ENCODE data around the gene NUDT3. TPM values are rescaled to one million over a fixed set of nuclear protein-coding genes. Genes with fewer than 3 reads are reported as not detected.

The NUDT3 gene
- total and polyA plus RNA-seq, 9 of the 15 experiments (the other 6 are each of a cell fraction or from before 2014, with no cell fraction given): 5.4 to 81.2 (median 56.4) TPM

DNA sequence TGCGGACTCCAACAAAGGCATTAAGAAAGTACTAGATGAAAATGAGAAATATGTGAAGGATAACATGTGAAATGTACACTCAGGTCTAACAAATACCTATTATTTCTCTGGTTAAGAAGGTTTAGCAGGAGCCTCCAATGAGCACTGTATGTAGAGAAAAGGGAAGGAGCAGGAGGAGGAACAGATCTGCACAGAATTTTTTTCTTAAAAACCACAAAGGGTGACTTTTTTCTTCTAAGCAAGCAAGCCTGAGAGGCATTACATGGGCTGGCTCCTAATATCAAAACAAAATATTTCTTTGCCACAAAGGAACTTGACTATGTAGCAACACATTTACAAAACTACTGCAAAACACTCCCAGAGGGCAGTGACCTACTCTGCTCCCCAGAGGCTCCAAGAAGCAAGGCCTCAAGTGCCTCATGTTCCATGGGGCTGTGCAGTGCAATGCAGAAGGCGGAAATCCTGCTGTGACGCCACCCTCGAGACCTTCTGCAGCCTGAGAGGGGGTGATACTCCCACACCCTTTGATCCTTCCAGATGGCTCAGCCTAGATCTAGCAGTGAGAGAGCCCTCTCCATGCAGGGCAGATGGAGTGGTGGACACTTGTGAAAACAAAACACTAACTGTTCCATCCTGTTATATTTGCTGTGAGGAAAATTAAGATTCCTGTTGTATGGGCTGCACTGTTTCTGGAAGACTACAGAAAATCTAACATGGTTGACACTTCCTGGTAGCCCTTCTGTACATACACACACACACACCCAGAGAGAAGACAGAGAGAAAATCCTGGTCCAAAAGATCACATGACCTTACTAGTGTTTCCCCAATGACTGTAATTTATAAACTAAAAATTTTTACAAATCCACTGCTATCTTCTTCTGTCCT is 107.7 kb downstream of the NUDT3 start (continued):
- TF ChIP-seq CTBP1 (IDR thresholded peaks at IDR 0.05; ENCODE audit: borderline replicate concordance) (no peak), RAD51 (IDR thresholded peaks at IDR 0.05; ENCODE audit: borderline replicate concordance, low read depth) (0 out of 2 replicates have a peak, but pooled peaks have one; percentile 18), SIN3A (IDR thresholded peaks at IDR 0.05; ENCODE audit: borderline replicate concordance in 2 of 2, control insufficient read depth in 1 of 2, low read depth in 2 of 2, low read length in 2 of 2) (no peak), HLTF (IDR thresholded peaks at IDR 0.05) (no peak; the same call in 1 of the 2 replicates), E2F3 (CRISPR knock-in tag; IDR thresholded peaks at IDR 0.05) (no peak), HNRNPUL1 (IDR thresholded peaks at IDR 0.05; ENCODE audit: low read length) (no peak), TAF7 (tag; IDR thresholded peaks at IDR 0.05) (no peak), PCBP2 (IDR thresholded peaks at IDR 0.05; ENCODE audit: low read depth, low read length, poor library complexity, severe bottlenecking) (no peak), ZSCAN29 (IDR thresholded peaks at IDR 0.05) (no peak), PHB (CRISPR knock-in tag; IDR thresholded peaks at IDR 0.05) (no peak), TCFL5 (CRISPR knock-in tag; conservative IDR thresholded peaks at IDR 0.05) (no peak), HDAC6 (IDR thresholded peaks at IDR 0.05; ENCODE audit: low read depth, low read length) (no peak), ETV1 (tag; conservative IDR thresholded peaks at IDR 0.05; ENCODE audit: low read depth) (peak; percentile 71), CEBPZ (IDR thresholded peaks at IDR 0.05; ENCODE audit: borderline replicate concordance, low read depth, low read length) (no peak), JUNB (CRISPR knock-in tag; conservative IDR thresholded peaks at IDR 0.05) (no peak), HSF4 (CRISPR knock-in tag; IDR thresholded peaks at IDR 0.05; ENCODE audit: borderline replicate concordance) (no peak), NFYB (IDR thresholded peaks at IDR 0.05; ENCODE audit: extremely low read depth, insufficient read length) (no peak), SMARCA4 (IDR thresholded peaks at IDR 0.05) (peak; percentile 50; the same call in 1 of the 2 replicates)
- TF ChIP-seq, protein P1, sequence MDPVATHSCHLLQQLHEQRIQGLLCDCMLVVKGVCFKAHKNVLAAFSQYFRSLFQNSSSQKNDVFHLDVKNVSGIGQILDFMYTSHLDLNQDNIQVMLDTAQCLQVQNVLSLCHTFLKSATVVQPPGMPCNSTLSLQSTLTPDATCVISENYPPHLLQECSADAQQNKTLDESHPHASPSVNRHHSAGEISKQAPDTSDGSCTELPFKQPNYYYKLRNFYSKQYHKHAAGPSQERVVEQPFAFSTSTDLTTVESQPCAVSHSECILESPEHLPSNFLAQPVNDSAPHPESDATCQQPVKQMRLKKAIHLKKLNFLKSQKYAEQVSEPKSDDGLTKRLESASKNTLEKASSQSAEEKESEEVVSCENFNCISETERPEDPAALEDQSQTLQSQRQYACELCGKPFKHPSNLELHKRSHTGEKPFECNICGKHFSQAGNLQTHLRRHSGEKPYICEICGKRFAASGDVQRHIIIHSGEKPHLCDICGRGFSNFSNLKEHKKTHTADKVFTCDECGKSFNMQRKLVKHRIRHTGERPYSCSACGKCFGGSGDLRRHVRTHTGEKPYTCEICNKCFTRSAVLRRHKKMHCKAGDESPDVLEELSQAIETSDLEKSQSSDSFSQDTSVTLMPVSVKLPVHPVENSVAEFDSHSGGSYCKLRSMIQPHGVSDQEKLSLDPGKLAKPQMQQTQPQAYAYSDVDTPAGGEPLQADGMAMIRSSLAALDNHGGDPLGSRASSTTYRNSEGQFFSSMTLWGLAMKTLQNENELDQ (CRISPR knock-in tag; IDR thresholded peaks at IDR 0.05; ENCODE audit: borderline replicate concordance): no peak
